Thyroid gland (tissue), 4 donors: ENCODE results near the gene GPR107. TPM values are rescaled to one million over a fixed set of nuclear protein-coding genes. Genes with fewer than 3 reads are reported as not detected.

Source experiments
- DNase-seq, 2 donors: peaks; one replicate each; pipeline ENCODE4 v3.0.0-alpha.2; 2019
- H3K27ac ChIP-seq, 3 donors: fragments of 200-600 bp; sonication (generic); 1 replicate in 2 of 3; 2 replicates in 1 of 3; pipeline ENCODE4 v1.5.1; 2016 to 2019; ENCODE audit warnings: mild to moderate bottlenecking in 1 of 3, moderate library complexity in 1 of 3
- H3K27me3 ChIP-seq: fragments of 200-600 bp; sonication (generic); one replicate; pipeline ENCODE4 v1.5.1; 2019
- H3K36me3 ChIP-seq, 2 donors: fragments of 200-600 bp; sonication (generic); one replicate each; pipeline ENCODE4 v1.5.1; 2016 to 2019
- H3K4me1 ChIP-seq, 2 donors: fragments of 200-600 bp; sonication (generic); one replicate each; pipeline ENCODE4 v1.5.1; 2017 to 2019
- H3K4me3 ChIP-seq, 3 donors: fragments of 200-600 bp; sonication (generic); replicated peaks in 1 of 3; 1 replicate in 2 of 3; 2 replicates in 1 of 3; pipeline ENCODE4 v1.5.1; 2016; ENCODE audit warnings: mild to moderate bottlenecking in 1 of 3
- H3K9me3 ChIP-seq: fragments of 200-600 bp; sonication (generic); one replicate; pipeline ENCODE4 v1.5.1; 2017
- CTCF ChIP-seq, 6 experiments: fragments of 200-600 bp in 3 of 6; fragments of 450-650 bp in 3 of 6; sonication (generic) in 3 of 6; IDR thresholded peaks; one replicate each; pipeline ENCODE4 v1.5.1; 2016 to 2019; ENCODE audit warnings: antibody characterized with exemption in 6 of 6, mild to moderate bottlenecking in 2 of 6, inconsistent platforms in 1 of 6, moderate library complexity in 1 of 6
- POLR2A ChIP-seq, 2 donors: fragments of 450-650 bp; IDR thresholded peaks; one replicate each; pipeline ENCODE4 v1.6.1; 2017; ENCODE audit warnings: antibody characterized with exemption in 2 of 2, mild to moderate bottlenecking in 2 of 2, moderate library complexity in 1 of 2
- WGBS, 2 donors: methylation state at CpG; one replicate each; pipeline ENCODE4 v1.1.5; 2017; 5-methylcytosine and 5-hydroxymethylcytosine counted together
- intact Hi-C: fragments of 100-400 bp; cut with DNase I; formaldehyde crosslinking; loops from one replicate; pipeline ENCODE4 v1.15.1; 2023
- total RNA-seq, 4 donors: library from RNA; depleted of rRNA; stranded (reverse); fragments of >200 nt; gene quantifications; one replicate each; pipeline ENCODE4 v1.2.3, GENCODE V29; 2016

The GPR107 gene
- total RNA-seq, 4 donors from 2014 or later = 43.5 to 65.6 (median 58.7) TPM

GRCh38 chr9:130159057-130159456 is 105.4 kb downstream of the GPR107 start:
- no peak overlapping the region for H3K4me3 ChIP-seq
- 85 to 93% methylated on average over 8 of the region's 8 CpGs for WGBS, 2 donors
- H3K27me3 ChIP-seq = no peaks in the 10 kb centered on the region
- TF ChIP-seq POLR2A (IDR thresholded peaks at IDR 0.05) = no peak
- TF ChIP-seq CTCF (IDR thresholded peaks at IDR 0.05) = no peak
- no peaks in the 10 kb centered on the region for H3K4me1 ChIP-seq
- DNase-seq = no peak
- no peak overlapping the region for H3K27ac ChIP-seq
- intact Hi-C loops = no loop called here
- H3K36me3 ChIP-seq = no peaks in the 10 kb centered on the region
- no peaks in the 10 kb centered on the region for H3K9me3 ChIP-seq

GRCh38 chr9:130159915-130160670 is 106.4 kb downstream of the GPR107 start:
- Histone ChIP-seq H3K4me3 (no peak overlapping the region), H3K4me1 (no peaks in the 10 kb centered on the region), H3K27me3 (no peaks in the 10 kb centered on the region), H3K9me3 (no peaks in the 10 kb centered on the region), H3K27ac (no peak overlapping the region), H3K36me3 (no peaks in the 10 kb centered on the region)
- DNase-seq = no peak
- intact Hi-C loops = no loop called here
- WGBS, 2 donors = 82 to 93% methylated on average over 7 to 10 of the region's 10 CpGs
- TF ChIP-seq POLR2A (IDR thresholded peaks at IDR 0.05) = no peak
- no peak for TF ChIP-seq CTCF (IDR thresholded peaks at IDR 0.05)

GRCh38 chr9:130160862-130161470 is 107.3 kb downstream of the GPR107 start:
- DNase-seq = no peak
- no peak for TF ChIP-seq CTCF (IDR thresholded peaks at IDR 0.05)
- Histone ChIP-seq H3K9me3 (no peaks in the 10 kb centered on the region), H3K27ac (no peak overlapping the region), H3K4me3 (no peak overlapping the region), H3K4me1 (no peaks in the 10 kb centered on the region), H3K27me3 (no peaks in the 10 kb centered on the region), H3K36me3 (no peaks in the 10 kb centered on the region)
- WGBS, 2 donors = 91 to 92% methylated on average over 3 of the region's 3 CpGs
- intact Hi-C loops = no loop called here

- DNase-seq = no peak
- TF ChIP-seq CTCF (IDR thresholded peaks at IDR 0.05) (no peak), POLR2A (IDR thresholded peaks at IDR 0.05) (no peak)
- Histone ChIP-seq H3K27me3 (no peaks in the 10 kb centered on the region), H3K4me1 (no peaks in the 10 kb centered on the region), H3K9me3 (no peaks in the 10 kb centered on the region), H3K36me3 (no peaks in the 10 kb centered on the region), H3K27ac (no peak overlapping the region), H3K4me3 (no peak overlapping the region)
- WGBS, 2 donors = 97 to 100% methylated on average over 1 of the region's 1 CpG
- intact Hi-C loops = no loop called here
Observed at GRCh38 chr9:130165579-130165978, 111.9 kb downstream of the GPR107 start.

- 79 to 95% methylated on average over 4 of the region's 4 CpGs for WGBS, 2 donors
- TF ChIP-seq POLR2A (IDR thresholded peaks at IDR 0.05) (no peak), CTCF (IDR thresholded peaks at IDR 0.05) (no peak)
- intact Hi-C loops = no loop called here
Observed at GRCh38 chr9:130166399-130166798, 112.7 kb downstream of the GPR107 start.

More at GRCh38 chr9:130166399-130166798, 112.7 kb downstream of the GPR107 start:
- Histone ChIP-seq H3K9me3 (no peaks in the 10 kb centered on the region), H3K36me3 (no peaks in the 10 kb centered on the region), H3K4me1 (no peaks in the 10 kb centered on the region), H3K27ac (no peak overlapping the region), H3K4me3 (no peak overlapping the region), H3K27me3 (no peaks in the 10 kb centered on the region)
- DNase-seq = no peak
